ENCODE results near the gene TEX19. TPM values are rescaled to one million over a fixed set of nuclear protein-coding genes. Genes with fewer than 3 reads are reported as not detected.

Gene TEX19
- polyA plus RNA-seq, 3 donors: 0.06 TPM; not detected in 2

DNA sequence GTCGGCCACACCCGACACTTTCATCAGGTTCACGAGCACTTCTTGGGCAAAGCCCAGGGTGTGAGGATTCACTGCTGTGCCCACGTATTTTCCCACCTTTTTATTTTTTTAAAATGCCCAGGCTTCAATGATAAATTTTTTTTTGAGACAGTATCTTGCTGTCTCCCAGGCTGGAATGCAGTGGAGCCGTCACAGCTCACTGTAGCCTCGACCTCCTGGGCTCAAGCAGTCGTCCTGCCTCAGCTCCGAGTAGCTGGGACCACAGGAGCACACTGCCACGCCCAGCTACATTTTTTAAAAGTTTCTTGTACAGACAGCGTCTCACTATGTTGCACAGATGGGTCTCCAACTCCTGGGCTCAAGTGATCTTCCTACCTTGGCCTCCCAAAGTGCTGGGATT lies 30.3 kb downstream of the TEX19 start:
- DNase-seq: no peak

DNA sequence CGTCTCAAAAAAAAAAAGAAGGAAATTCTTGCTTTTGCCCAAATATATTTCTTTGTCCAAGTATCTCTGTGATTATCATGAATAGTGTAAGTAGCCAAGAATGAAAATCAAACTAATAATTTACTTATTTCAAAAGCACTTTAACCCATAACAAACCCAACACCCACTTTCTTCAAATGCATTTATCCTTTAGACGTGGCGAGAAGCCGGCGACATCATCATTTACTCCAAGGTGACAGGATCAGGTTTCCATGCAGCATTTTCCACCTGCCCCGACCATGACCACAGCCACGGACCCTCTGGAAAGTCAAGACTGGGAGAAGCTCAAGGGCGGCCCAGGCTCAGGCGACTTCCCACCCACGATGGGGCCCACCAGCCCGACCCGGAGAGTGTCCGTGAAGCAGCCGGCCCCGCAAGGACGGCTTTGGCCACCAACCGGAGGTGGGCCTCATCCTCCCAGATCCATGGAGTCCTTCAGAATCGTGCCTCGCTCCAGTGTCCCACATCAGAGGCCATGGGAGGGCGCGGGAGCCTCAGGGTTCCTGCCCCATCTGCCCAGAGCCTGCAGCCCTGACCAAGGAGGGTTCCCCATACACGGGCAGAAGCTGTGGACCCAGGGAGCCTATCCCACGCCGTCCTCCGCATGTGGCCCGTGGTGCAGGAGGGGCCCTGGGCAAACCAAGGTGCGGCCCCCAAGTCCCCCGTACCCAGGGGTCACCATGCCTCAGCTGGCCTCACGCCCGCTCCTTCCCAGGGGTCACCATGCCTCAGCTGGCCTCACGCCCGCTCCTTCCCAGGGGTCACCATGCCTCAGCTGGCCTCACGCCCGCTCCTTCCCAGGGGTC lies 31.2 kb downstream of the TEX19 start:
- DNase-seq: no peak

DNA sequence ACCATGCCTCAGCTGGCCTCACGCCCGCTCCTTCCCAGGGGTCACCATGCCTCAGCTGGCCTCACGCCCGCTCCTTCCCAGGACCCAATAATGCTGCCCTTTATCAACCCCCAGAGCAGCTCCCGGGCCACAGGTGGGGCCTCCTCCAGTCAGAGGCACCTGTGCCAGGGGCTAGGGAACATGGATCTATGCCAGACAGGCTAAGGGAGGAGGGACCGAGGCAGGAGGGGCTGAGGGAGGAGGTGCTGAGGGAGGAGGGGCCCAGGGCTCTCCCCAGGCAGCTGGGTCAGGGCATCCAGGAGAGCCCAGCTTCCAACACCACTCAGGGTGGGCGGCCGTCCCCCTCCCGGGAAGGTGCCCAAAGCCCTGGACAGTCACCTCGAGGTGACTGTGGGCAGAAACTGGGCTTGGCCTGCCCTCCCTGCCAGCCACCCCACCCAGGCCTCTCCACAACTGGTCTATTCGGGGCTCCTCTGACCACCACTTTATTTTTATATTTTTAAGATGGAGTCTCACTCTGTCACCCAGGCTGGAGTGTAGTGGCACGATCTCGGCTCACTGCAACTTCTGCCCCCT lies 31.9 kb downstream of the TEX19 start:
- DNase-seq: no peak

DNA sequence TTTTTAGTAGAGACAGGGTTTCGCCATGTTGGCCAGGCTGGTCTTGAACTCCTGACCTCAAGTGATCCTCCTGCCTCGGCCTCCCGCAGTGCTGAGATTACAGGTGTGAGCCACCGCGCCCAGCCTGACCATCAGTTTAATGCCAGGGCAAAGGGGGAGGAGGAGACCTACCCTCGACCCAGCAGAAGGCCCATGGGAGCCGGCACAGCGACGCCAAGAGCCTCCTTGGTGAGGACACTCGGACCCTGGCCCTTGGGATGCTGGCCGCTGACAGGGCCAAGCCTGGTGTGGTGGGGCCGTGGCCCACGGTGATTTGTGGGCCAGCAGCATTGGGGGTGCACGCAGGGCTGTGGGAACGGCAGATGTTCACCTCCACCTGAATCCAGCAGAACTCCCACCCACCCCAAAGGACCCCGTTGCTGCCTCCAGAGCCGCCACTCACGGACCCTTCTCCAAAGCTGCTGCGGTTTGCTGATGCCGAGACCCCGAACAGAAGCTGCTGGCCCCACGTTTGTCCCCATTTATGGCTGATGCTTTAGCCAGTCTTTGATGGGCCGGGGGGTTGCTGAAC lies 32.5 kb downstream of the TEX19 start:
- no peak for DNase-seq

DNA sequence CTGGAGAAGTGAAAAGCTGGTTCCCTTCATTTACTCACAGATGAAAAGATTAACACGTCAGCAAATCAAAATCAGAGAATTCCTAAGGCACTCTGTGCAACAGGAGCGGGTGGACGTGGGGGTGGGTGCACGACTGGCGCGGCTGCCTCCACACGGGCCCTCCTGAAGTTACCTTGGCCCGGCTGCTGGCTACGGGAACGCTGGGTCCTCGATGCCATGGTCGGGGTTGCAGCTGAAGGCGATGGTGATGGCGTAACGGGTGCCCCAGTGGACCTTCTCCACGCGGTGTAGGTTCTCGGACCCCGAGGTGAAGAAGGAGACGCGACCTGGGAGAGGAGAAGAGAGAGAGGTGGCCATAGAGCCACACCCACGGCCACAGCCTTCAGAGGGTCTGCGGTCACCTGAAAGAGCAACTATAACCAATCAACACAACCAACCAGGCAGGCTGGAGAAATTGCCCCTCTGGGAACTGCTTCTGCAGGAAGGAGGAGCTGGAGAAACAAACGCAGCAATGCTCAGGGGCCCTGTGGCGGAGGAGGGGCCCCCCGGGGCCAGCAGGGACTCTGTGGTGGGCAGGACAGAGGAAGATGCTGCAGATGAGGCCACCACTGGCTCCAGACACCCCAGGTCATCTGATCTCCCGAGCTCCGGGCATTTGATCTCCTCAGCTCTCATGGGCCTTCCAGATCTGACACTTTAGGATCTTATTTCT lies 33.3 kb downstream of the TEX19 start:
- no peak for DNase-seq

DNA sequence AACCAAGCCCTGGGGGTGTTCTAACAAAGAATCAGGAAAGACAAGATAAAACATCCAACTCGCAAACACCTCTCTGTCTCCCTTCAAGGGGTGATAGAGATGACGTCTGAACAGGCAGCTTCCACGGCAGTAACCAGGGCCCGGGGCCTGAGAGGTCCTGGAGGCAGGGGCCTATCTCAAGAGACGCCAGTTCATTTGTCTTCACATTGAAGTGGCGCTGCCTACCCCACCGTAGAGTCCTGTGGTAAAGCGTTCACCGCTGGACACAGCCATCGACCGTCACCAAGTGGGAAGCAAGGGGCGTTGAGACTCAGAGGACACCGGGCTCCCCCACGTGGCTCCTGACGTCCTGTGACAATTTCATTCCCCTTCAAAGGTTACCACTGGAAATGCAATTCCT lies 33.9 kb downstream of the TEX19 start:
- DNase-seq: no peak

DNA sequence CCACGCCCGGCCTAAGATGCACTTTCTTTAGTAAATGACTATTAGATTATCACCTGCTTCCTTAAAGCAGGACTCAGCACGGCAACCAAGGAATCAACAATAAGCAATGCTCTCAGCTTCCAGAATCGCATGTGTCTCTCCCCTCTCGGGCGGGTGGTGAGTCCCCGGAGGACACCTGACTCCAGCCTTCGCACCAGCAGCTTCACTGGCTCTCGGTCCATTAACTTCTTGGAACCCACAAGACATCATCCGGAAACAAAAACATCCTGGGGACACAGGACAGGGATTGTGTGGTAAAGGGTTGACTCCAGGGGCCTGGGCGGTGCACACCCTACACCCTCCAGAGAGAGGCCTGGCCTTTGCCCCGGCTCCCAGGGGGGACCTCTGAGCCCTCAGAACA lies 35.2 kb downstream of the TEX19 start:
- peak; percentile 71 for DNase-seq

DNA sequence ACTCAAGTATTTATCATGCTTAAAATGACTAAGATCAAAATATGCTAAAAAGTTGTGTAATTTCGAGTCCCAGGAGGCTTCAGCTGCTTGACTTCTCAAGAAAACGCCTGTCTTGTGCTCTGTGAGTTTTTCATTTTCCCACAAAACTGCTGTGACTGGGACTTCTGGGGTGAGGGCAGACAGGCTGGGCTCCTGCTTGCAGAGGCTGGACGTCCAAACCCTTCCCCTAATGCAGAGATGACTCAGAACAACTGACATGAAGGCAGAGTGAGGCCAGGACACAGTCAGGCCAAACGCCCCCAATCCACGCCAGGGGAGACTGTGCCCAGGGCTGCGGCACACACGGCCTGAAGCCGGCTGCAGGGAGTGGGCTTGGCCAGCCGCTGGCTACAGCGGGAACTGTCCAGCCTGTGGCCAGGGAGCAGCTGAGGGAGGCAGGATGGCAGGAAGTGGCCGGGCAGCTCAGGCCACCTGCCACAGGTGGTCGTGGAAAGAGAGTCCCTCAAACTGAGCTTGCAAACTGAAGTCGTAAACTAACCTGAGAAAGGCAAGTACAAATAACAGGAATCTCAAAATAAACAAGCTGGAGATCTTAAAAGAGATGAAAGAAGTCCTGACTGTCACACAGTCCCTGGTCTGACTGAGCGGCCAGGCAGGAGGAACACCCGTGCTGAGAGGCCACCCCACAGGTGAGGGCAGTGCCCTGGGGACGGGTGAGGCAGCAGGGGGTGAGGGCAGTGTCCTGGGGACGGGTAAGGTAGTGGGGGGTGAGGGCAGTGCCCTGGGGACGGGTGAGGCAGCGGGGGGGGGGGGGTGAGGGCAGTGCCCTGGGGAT lies 37.8 kb downstream of the TEX19 start:
- DNase-seq: no peak

DNA sequence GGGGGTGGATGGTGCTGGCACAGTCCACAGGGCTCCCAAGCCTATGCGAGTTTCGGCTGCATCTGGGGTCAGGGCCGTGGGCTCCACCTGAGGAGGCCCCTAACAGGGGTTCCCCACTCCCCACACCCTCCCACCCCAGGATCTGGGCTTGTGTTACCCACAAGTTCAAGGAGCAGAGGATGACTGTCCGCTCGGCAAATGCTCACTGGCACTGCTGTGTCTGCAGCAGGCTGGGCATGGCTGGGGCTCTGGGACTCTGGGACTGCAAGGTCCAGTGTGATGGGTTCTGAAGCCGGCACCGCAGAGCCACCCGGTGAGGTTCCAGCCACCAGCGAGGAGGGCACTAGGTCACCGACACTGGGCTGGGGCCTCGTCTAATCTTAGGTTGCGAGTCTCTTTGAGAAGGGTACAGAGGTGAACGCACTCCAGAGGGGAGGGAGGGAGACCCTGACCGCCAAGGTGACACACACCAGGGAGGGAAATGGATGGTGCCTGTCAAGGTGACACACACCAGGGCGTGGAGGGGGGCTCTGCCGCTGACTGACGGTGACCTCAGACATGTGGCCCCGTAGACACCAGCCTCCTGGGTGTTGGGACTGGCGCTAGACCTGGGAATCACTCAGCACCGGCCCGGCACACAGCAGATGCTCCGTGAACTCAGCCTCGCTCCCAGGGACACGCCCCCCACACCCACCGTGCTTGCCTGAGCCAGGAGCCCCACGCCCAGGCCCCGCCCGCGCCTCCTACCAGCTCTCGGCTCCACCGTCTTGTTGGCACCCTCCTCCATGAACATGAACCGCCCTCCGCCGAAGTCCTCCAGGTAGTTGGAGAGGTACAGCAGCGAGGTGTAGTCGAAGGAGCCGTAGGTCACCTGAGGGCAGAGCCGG lies 38.6 kb downstream of the TEX19 start:
- DNase-seq: no peak

DNA sequence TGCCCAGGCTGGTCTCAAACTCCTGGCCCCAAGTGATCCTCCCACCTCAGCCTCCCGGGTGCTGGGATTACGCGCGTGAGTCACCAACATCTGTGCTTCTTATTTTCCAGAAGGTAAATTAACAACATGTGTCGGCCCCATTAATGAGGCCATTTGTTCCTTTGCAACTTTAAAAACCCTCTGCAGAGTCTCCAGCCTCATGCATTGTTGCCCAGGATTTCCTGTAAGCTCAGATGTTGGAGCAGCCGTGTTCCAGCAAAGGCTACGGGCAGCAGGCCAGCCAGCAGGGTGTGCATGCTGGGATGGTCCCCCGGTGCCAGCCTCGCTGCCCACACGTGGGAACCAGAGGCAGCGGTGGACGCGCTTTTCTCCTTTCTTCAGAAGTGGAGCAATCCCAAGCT lies 40.0 kb downstream of the TEX19 start:
- DNase-seq: no peak

DNA sequence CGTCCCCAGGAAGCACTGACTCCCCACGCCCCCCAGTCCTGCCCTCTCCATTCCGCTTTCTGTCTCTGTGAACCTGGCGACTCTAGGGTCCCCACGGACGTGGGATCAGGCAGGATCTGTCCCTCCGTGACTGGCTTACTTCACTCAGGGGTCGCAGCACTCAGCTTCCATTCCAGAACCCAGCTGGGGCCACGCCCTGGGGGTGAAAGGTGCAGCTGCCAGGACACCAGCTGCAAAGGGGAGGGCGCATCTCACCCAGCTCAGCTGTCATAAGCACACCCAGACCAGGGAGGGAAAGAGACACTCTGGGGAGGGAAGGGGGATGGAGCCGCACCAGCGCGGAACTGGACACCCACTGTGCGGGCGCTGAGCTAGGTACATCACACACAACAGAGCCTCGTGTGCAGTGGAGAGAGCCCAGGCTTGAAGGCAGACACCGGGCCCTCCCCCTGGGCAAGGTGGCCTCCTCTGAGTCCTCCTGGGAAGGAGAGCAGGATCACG lies 40.6 kb downstream of the TEX19 start:
- DNase-seq: no peak

DNA sequence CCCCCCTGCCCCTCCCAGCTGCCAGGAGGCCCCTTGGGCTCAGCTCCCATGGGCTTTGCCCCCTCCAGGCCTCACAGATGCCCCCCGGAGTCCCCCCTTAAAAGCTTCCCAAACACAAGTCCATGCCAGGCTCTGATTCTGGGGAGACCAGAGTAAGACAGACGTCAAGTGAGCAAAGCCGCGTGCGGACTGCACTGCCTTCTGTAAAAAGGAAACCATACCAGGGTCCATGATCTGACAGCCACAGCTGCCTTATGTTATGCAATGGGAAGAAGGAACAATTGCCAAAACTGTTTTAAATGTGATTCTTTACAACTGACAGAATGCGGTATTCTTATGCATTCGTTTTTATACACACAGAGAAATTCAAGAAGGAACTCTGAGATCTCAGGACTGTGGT lies 41.2 kb downstream of the TEX19 start:
- DNase-seq: no peak

DNA sequence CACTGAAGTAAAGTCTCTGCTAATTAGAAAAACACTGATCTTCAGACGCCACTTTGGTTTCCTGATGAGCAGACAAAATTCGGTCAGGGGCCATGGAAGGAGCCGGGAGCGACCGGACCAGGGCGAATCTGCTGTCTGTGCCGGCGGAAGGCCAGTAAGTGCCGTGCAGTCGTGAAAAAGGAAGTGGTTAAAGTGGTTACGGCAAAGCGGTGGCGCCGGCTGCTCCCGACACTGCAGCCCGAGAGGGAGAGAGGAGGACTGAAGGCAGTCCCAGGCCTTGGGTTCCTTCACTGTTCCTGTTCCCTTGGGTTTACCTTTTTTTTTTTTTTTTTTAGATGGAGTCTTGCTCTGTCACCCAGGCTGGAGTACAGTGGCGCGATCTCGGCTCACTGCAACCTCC lies 41.8 kb downstream of the TEX19 start:
- DNase-seq: no peak

DNA sequence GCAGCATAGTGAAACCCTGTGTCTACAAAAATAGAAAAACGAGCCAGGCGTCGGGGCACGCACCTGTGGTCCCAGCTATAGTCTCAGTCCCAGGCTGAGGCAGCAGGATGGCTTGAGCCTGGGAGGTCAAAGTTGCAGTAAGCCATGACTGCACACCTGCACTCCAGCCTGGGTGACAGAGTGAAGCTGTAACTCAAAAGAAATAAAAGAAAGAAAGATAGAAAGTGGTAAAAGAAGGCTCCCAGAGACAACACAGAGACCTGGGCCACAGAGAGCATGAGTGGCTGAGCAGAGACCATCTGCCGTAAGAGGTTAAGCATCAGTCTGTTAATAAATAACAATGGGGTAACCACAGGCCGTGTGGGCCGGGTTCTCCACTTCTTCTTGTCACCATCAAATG lies 43.8 kb downstream of the TEX19 start:
- DNase-seq: no peak

DNA sequence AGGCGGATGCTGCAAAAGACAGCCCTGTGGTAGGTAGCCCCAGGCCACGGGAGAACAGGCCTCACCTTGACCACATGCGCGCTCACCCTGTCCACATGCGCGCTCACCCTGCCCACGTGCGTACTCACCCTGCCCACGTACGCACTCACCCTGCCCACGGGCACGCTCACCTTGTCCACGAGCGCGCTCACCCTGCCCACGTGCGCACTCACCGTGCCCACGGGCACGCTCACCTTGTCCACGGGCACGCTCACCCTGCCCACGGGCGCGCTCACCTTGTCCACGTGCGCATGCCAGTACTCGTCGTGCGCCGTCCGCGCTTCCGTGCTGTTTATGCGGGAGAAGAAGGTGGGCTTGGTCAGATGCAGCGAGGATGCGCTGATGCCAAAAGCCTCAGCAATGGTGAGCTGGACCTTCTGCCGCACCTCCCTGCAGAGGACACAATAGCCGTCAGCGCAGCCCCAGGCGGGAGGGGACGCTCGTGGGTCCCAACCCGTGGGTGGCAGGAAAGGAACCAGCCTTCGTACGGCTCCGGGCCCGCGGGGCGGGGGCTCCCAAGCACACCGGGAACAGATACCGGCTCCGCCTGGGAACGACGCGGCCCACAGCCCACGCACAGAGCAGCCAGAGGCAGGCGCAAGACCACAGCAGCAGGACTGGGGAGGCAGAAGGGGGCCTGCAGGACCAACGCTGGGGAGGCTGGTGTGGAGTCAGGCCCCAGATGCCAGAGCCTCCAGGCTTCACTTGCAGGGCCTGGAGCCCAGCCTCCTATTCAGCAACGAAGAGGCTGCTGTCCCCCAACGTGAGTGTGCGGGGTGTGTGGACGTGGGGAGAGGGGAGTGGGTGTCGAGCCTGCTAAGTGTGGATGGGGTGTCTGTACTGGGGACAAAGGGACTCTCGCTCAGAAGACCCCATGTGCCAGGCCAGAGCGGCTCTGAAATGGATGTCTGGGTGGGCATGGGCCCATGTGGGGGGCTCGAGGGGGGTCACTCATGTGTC lies 44.9 kb downstream of the TEX19 start:
- no peak for DNase-seq

DNA sequence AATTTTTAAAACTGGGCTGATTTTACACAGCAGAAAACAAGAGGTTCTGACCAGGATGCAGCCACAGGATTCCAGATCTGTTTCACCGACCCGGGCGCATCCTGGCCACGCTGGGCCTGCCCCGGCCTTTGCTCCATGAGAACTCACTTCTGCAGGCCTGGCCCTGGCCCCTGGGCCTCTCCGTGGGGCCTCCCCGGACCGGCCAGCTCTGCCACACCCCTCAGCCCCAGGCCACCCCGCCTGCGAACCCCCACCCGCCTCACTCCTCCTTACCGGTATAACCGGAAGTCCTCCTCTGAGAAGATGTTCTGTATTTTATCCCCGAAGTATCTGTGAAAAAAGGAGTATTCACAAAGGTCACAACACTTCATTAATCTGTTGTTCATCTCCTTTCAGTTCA lies 46.0 kb downstream of the TEX19 start:
- no peak for DNase-seq

DNA sequence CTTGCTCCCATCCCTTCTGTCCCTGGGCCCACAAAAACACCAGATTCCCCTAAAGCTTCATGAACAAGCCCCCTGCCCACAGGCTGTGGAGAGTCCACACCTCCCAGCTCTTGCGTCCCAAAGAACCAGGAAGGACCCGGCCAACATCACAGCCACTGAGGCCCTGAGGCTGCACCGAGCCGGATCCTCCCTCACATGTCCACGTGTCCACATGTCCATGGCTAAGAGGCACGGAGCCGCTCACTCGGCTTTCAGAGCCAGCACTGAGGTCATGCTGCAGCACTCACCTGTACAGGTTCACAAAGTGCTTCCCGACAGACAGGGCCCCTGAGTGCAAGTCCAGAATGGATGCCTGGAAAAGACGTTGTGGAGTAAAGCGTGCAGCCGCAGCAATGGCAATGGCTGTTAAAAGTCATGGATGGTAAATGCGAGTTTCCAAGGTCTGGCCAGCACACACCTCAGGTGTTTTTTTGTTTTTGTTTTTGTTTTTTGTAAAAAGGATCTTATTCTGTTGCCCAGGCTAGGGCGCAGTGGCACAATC lies 47.2 kb downstream of the TEX19 start:
- no peak for DNase-seq

DNA sequence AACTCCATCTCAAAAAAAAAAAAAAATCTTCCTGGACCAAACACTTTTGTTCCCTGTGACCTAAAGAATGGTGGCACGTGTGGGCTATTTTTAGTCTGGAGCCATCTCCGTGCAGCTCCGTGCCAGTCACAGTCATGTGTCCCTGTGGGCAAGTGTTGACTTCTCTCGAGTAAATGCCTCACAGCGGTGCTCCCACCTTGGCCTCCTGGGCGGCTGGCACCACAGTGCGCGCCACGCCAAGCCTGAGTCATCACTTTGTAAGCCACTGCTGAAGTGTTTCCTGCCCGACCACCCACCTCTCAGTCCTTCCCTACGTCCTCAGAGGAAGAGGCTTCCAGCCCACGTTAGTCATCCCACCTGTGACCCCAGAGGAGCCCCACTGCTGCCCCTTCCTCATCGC lies 48.2 kb downstream of the TEX19 start:
- DNase-seq: no peak

Data from renal pelvis (tissue), 4 donors.